ENCODE measurements around the gene GMIP.

- no peak for TF ChIP-seq REST (IDR thresholded peaks at IDR 0.05; ENCODE audit: insufficient read depth in 1 of 2, low read depth in 2 of 2, low read length in 1 of 2)
- TF ChIP-seq CTCF (IDR thresholded peaks at IDR 0.05), result no peak
- no peak for TF ChIP-seq POLR2AphosphoS5 (IDR thresholded peaks at IDR 0.05; ENCODE audit: low read depth, low read length)
- no peak for TF ChIP-seq SIN3A (IDR thresholded peaks at IDR 0.05; ENCODE audit: borderline replicate concordance, insufficient read depth, low read depth, low read length)
These were observed 9.2 kb upstream of the GMIP start for GRCh38 chr19:19652482-19653295.

All from Panc1 (cell line).